HepG2 (cell line): Measurements from ENCODE around the gene GADD45A. TPM values are rescaled to one million over a fixed set of nuclear protein-coding genes. Genes with fewer than 3 reads are reported as not detected.
A peak's percentile ranks its signal among the peaks of the same experiment; 100 is the strongest.

Source experiments
- AKNA ChIP-seq: sonication (generic); formaldehyde crosslinking; IDR thresholded peaks from 2 replicates; pipeline ENCODE4 v1.4.0; 2020; ENCODE audit warnings: missing genetic modification reagents, borderline replicate concordance
- DNMT3B ChIP-seq: conservative IDR thresholded peaks from 2 replicates; pipeline ENCODE4 v1.6.1; 2016; ENCODE audit warnings: missing biosample characterization, control low read depth
- EHMT2 ChIP-seq: fragments of 200-600 bp; sonication (generic); IDR thresholded peaks from 2 replicates; pipeline ENCODE4 v1.7.0; 2017; ENCODE audit warnings: antibody characterized with exemption, low read depth, low read length, borderline replicate concordance
- MBD4 ChIP-seq: IDR thresholded peaks from 2 replicates; pipeline ENCODE4 v1.6.1; 2012; ENCODE audit warnings: low read length, inconsistent platforms, borderline replicate concordance
- MYNN ChIP-seq: sonication (generic); formaldehyde crosslinking; IDR thresholded peaks from 2 replicates; pipeline ENCODE4 v1.4.0; 2020; ENCODE audit warnings: mild to moderate bottlenecking, low read depth, missing genetic modification reagents
- ONECUT2 ChIP-seq: sonication (generic); formaldehyde crosslinking; IDR thresholded peaks from 2 replicates; pipeline ENCODE4 v1.4.0; 2020; ENCODE audit warnings: missing genetic modification reagents
- RFX5 ChIP-seq: IDR thresholded peaks from 2 replicates; pipeline ENCODE4 v1.6.1; 2011; ENCODE audit warnings: low read depth, low read length, improper control_type of control experiment
- RXRB ChIP-seq: IDR thresholded peaks from 2 replicates; pipeline ENCODE4 v1.6.1; 2016; ENCODE audit warnings: borderline replicate concordance, missing genetic modification reagents, missing compliant biosample characterization
- TGIF2 ChIP-seq: IDR thresholded peaks from 2 replicates; pipeline ENCODE4 v1.6.1; 2016; ENCODE audit warnings: control low read depth, missing compliant biosample characterization
- TRIM24 ChIP-seq: sonication (generic); formaldehyde crosslinking; IDR thresholded peaks from 2 replicates; pipeline ENCODE4 v1.8.0; 2022; ENCODE audit warnings: mild to moderate bottlenecking, missing genetic modification reagents
- ZC3H13 ChIP-seq: sonication (generic); formaldehyde crosslinking; IDR thresholded peaks from 2 replicates; pipeline ENCODE4 v1.8.1; 2023; ENCODE audit warnings: mild to moderate bottlenecking, missing genetic modification reagents, moderate library complexity
- ZMYM2 ChIP-seq: sonication (generic); formaldehyde crosslinking; IDR thresholded peaks from 2 replicates; pipeline ENCODE4 v1.8.0; 2022; ENCODE audit warnings: mild to moderate bottlenecking, missing genetic modification reagents
- ZNF30 ChIP-seq: sonication (generic); formaldehyde crosslinking; IDR thresholded peaks from 2 replicates; pipeline ENCODE4 v1.5.0; 2020; ENCODE audit warnings: mild to moderate bottlenecking, missing genetic modification reagents
- ZNF343 ChIP-seq: sonication (generic); formaldehyde crosslinking; IDR thresholded peaks from 2 replicates; pipeline ENCODE4 v1.4.0; 2020; ENCODE audit warnings: mild to moderate bottlenecking, missing genetic modification reagents
- ZNF552 ChIP-seq: sonication (generic); formaldehyde crosslinking; IDR thresholded peaks from 2 replicates; pipeline ENCODE4 v1.9.0; 2022; ENCODE audit warnings: missing genetic modification reagents, mild to moderate bottlenecking, borderline replicate concordance
- ZNF557 ChIP-seq: sonication (generic); formaldehyde crosslinking; IDR thresholded peaks from 2 replicates; pipeline ENCODE4 v1.4.0; 2020; ENCODE audit warnings: missing genetic modification reagents
- ZNF577 ChIP-seq: sonication (generic); formaldehyde crosslinking; IDR thresholded peaks from 2 replicates; pipeline ENCODE4 v1.4.0; 2020; ENCODE audit warnings: mild to moderate bottlenecking, low read depth, missing genetic modification reagents, borderline replicate concordance
- ZNF674 ChIP-seq: sonication (generic); formaldehyde crosslinking; IDR thresholded peaks from 2 replicates; pipeline ENCODE4 v1.5.0; 2020; ENCODE audit warnings: low read depth, mild to moderate bottlenecking, missing genetic modification reagents
- polyA plus RNA-seq, 8 experiments: library from polyadenylated mRNA; depleted of rRNA in 3 of 8; stranded (reverse) in 7 of 8; unstranded in 1 of 8; fragments of >200 nt; fragmentation: Illumina TruSeq in 4 of 8; extraction: Trizol in 4 of 8; gene quantifications; 2 replicates each; pipeline versions ENCODE4 v1.2.1 to v1.2.3, GENCODE V29; 2011 to 2016; ENCODE audit warnings: low read depth in 4 of 8, missing spikeins in 1 of 8, mixed read lengths in 1 of 8; ENCODE audit not compliant: insufficient read depth in 1 of 8
- total RNA-seq, 5 experiments: library from RNA; depleted of rRNA; stranded (reverse); fragments of >200 nt; fragmentation: Illumina TruSeq; extraction: Trizol; gene quantifications; 2 replicates each; pipeline ENCODE4 v1.2.3, GENCODE V29; 2016; ENCODE audit warnings: low read depth in 1 of 5
- TF ChIP-seq, protein P1 (sequence below): sonication (generic); formaldehyde crosslinking; IDR thresholded peaks from 2 replicates; pipeline ENCODE4 v1.5.1; 2020; ENCODE audit warnings: mild to moderate bottlenecking, missing genetic modification reagents, borderline replicate concordance

The GADD45A gene
- total and polyA plus RNA-seq, 2 of the 13 experiments (the other 11 are each of a cell fraction or from before 2014, with no cell fraction given), result 33.2 to 46.2 TPM

DNA sequence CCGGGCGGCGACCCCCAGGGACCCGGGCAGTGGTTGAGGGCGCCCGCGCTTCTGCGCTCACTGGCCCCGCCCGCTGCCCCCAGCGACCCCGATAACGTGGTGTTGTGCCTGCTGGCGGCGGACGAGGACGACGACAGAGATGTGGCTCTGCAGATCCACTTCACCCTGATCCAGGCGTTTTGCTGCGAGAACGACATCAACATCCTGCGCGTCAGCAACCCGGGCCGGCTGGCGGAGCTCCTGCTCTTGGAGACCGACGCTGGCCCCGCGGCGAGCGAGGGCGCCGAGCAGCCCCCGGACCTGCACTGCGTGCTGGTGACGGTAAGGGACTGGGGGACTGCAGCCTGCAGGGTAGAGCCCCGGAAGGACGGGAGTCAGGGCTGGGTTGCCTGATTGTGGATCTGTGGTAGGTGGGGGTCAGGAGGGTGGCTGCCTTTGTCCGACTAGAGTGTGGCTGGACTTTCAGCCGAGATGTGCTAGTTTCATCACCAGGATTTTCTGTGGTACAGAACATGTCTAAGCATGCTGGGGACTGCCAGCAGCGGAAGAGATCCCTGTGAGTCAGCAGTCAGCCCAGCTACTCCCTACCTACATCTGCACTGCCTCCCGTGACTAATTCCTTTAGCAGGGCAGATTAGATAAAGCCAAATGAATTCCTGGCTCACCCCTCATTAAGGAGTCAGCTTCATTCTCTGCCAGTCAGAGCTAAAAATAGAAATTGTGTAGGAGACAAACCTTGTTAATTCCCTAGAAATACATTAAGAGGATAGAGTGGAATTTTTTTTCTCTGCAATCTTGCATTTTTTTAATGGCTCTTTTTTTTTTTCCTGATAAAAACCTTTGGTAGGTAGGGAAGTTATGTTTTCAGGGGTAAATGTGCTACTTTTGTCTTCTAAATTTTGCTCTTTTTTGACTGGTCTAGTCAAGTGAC is 1.5 kb downstream of the GADD45A start (continued):
- TF ChIP-seq, protein P1, sequence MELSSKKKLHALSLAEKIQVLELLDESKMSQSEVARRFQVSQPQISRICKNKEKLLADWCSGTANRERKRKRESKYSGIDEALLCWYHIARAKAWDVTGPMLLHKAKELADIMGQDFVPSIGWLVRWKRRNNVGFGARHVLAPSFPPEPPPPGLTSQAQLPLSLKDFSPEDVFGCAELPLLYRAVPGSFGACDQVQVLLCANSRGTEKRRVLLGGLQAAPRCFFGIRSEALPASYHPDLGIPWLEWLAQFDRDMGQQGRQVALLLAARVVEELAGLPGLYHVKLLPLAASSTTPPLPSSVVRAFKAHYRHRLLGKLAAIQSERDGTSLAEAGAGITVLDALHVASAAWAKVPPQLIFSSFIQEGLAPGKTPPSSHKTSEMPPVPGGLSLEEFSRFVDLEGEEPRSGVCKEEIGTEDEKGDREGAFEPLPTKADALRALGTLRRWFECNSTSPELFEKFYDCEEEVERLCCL (CRISPR knock-in tag), result 0 out of 2 replicates have a peak, but pooled peaks have one; percentile 15
- TF ChIP-seq EHMT2 (no peak), MBD4 (no peak; the same call in 1 of the 2 replicates), ZMYM2 (CRISPR knock-in tag) (no peak), TGIF2 (no peak), ZNF577 (CRISPR knock-in tag) (no peak), RXRB (peak; percentile 71), ZC3H13 (CRISPR knock-in tag) (peak; percentile 71; the same call in 1 of the 2 replicates), MYNN (CRISPR knock-in tag) (peak; percentile 59; the same call in 1 of the 2 replicates), ZNF343 (0 out of 2 replicates have a peak, but pooled peaks have one; percentile 55), ZNF674 (CRISPR knock-in tag) (no peak), ZNF552 (CRISPR knock-in tag) (no peak), RFX5 (no peak), ZNF30 (CRISPR knock-in tag) (no peak), DNMT3B (CRISPR knock-in tag) (no peak), TRIM24 (no peak), ONECUT2 (CRISPR knock-in tag) (no peak), ZNF557 (CRISPR knock-in tag) (no peak), AKNA (CRISPR knock-in tag) (no peak)
